GM21576 (cell line): ENCODE results near the gene RXRA.

ENCODE experiments used
- ATAC-seq: cut with Tn5 transposase; IDR thresholded peaks from one replicate; pipeline ENCODE4 v1.9.1; 2021; ENCODE audit warnings: mild to moderate bottlenecking, moderate library complexity; ENCODE audit not compliant: unreplicated experiment

The RXRA gene

GRCh38 chr9:134484479-134484878, 158.2 kb downstream of the RXRA start:
- no peak for ATAC-seq

- ATAC-seq = no peak
Observed at GRCh38 chr9:134485653-134486052, 159.4 kb downstream of the RXRA start.

GRCh38 chr9:134486143-134486591, 159.9 kb downstream of the RXRA start:
- no peak for ATAC-seq

GRCh38 chr9:134486596-134486995, 160.3 kb downstream of the RXRA start:
- no peak for ATAC-seq
